ENCODE measurements around the gene CD36. TPM values are rescaled to one million over a fixed set of nuclear protein-coding genes. Genes with fewer than 3 reads are reported as not detected.

Gene CD36
- total and polyA plus RNA-seq, 2 of the 8 experiments (the other 6 are each of a cell fraction or from before 2014, with no cell fraction given): 0.33 to 0.60 TPM

DNA sequence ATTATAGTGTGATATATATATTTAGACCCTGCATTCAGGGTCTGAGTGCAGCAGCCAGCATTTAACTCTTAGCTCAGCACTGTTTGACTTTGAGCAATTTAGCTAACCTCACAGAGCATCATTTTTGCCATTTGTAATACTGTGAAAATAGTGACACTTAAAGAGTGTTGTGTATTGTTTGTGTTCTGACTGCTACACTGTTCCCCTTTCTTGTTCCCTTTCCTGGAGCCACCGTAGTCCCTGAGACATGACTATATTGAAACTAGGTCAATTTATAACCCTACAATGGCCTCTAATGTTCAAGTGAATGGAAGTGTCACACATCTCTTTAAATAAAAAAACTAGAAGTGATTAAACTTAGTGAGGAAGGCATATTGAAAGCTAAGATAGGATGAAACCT is 20.3 kb upstream of the CD36 start (continued):
- TF ChIP-seq SAP30 (IDR thresholded peaks at IDR 0.05; ENCODE audit: insufficient read depth, insufficient replicate concordance, low read length) (no peak), EZH2 (IDR thresholded peaks at IDR 0.05; ENCODE audit: low read depth, low read length, severe bottlenecking) (no peak)

Measured in H1 (cell line).